HG03066 (cell line): ENCODE data around the gene OR1K1.
"Not testable (repeated sequence)": the region's sequence is repeated elsewhere in the genome, so short reads cannot be mapped to it uniquely, and the experiment has no call there.

ENCODE experiments used
- ATAC-seq: cut with Tn5 transposase; IDR thresholded peaks from one replicate; pipeline ENCODE4 v1.9.1; 2021; ENCODE audit warnings: low read depth; ENCODE audit not compliant: unreplicated experiment

OR1K1 gene, protein sequence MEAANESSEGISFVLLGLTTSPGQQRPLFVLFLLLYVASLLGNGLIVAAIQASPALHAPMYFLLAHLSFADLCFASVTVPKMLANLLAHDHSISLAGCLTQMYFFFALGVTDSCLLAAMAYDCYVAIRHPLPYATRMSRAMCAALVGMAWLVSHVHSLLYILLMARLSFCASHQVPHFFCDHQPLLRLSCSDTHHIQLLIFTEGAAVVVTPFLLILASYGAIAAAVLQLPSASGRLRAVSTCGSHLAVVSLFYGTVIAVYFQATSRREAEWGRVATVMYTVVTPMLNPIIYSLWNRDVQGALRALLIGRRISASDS

DNA sequence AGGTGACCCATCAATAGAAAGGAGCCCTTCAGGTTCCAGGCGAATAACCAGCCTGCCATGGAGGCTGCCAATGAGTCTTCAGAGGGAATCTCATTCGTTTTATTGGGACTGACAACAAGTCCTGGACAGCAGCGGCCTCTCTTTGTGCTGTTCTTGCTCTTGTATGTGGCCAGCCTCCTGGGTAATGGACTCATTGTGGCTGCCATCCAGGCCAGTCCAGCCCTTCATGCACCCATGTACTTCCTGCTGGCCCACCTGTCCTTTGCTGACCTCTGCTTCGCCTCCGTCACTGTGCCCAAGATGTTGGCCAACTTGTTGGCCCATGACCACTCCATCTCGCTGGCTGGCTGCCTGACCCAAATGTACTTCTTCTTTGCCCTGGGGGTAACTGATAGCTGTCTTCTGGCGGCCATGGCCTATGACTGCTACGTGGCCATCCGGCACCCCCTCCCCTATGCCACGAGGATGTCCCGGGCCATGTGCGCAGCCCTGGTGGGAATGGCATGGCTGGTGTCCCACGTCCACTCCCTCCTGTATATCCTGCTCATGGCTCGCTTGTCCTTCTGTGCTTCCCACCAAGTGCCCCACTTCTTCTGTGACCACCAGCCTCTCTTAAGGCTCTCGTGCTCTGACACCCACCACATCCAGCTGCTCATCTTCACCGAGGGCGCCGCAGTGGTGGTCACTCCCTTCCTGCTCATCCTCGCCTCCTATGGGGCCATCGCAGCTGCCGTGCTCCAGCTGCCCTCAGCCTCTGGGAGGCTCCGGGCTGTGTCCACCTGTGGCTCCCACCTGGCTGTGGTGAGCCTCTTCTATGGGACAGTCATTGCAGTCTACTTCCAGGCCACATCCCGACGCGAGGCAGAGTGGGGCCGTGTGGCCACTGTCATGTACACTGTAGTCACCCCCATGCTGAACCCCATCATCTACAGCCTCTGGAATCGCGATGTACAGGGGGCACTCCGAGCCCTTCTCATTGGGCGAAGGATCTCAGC is at the start of gene OR1K1:
Gene OR1K1, plus strand, starts transcription at position 58 of the 995 bp plus-strand sequence. Its CDS starts 0 bp downstream, at position 58.
- ATAC-seq: no peak

GRCh38 chr9:122754825-122755224 is 45.1 kb upstream of the OR1K1 start:
- no peak for ATAC-seq

DNA sequence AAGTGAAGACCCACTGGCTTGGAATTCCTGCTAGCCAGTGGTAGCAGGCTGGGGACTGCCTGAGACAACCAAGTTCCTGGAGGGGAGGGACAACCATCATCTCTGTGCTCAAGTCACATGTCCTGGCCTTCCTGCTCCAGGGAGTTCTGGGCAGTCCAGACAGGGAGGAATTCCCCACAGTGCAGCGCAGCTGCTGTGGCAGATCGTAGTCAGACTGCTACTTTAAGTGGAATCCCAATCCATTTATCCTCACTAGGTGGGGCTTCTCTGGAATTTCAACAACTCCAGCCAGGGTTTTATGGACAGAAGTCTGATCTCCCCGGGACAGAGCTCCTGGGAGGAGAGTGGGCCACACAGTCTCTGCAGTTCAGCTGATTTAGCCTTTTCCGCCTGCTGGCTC is 32.1 kb upstream of the OR1K1 start:
- no peak for ATAC-seq

DNA sequence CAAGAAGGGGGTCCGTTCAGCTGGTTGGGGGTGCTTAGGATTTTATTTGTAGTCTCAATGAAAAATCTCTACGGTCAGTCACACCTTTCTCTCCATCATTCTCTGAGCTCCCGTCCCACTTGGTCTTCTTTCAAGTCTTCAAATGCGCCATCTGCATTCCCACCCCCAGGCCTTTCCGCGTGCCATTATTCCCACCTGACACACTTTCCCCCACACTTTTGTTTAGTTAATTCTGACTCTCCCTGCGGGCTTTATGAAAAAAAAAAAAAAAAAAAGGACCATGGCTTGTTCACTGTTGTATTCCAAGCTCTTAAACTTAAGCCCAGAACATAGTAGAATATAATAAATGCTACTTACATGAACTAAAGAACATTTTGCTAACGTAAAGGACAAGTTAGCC is 22.9 kb upstream of the OR1K1 start:
- no peak for ATAC-seq

DNA sequence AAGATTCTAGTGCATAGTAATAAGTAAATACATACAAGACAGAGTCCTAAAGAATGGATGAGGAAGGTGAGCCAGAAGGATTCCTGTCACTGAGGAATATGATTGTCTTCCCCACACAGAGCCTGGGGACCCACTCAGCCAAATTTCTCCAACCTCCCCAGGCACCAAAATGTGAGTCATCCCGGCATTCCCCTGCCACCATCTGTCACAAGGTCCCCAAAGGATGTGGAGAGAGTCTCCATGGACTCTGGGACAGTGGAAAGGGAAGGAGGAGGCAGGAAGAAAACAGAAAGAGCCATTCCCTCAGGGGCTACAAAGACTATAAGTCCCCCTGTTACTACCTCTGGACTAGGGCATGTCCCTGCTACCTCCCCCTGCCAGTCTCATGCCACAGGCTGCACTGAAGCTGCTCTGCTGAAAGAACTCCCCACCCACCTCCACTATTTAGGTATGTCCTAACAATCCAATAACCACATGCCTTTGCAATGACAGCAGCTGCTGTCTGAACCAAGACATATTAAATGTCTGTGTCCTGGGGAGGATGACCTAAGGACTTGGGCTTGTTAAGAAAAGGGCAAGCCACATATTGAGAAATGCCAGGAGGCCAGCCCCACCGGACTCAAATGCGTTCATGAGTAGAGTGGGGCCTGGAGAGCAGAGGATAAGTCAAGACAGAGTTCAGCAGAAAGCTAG is 21.8 kb upstream of the OR1K1 start:
- no peak for ATAC-seq

DNA sequence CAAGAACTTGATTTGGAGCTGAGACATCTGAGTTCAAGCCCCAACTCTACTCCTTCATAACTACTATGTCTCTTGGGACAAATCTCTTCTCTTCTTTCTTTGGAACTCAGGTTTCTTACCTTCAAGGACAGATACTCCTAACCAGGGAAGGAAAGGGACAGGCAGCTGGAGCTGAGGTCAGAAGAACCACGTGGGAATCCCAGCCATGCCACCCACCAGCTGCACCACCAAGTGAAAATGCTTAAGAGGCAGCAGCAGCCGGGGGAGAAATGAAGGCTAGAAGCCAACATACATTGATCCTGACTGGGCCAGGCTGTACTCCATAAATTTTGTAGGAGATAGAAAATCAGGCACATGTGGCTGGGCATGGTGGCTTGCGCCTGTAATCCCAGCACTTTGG is 20.7 kb upstream of the OR1K1 start:
- ATAC-seq: no peak

DNA sequence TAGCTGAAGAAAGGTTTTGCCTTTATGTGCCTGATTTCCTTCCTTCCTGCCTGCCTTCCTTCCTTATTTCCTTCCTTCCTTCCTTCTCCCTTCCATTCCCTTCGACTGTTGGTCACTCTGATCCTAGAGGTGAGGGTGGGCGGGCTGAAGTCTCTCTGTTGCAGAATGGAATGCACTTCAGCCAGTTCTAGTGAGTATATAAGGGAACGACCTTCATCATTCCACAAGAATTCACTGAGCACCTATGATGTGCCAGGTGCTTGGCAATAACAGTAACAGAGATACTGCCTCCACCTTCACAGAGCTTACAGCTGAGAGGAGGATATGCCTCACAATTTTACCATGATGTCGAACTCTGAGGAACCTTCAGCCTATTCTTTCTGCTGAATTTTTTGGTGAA is 19.9 kb upstream of the OR1K1 start:
- no peak for ATAC-seq

GRCh38 chr9:122781671-122782070 is 18.3 kb upstream of the OR1K1 start:
- no peak for ATAC-seq

DNA sequence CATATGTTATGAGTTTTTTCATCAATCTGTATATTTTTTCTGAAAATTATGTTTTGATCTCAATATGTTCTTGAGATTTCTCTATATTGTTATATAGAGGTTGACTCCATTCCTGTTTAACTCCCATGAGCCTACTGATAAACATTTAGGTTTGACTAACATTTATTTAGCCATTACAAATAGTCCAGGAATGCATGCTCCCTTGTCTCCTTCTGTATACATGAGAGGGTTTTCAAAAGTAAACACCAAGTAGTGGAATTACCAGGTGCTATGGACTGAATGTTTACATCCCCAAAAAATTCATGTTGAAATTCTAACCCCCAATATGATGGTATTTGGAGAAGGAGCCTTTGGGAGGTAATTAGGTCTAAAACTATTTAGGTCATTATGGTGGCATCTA is 14.7 kb upstream of the OR1K1 start:
- no peak for ATAC-seq

GRCh38 chr9:122786338-122786737 is 13.6 kb upstream of the OR1K1 start:
- ATAC-seq: no peak

DNA sequence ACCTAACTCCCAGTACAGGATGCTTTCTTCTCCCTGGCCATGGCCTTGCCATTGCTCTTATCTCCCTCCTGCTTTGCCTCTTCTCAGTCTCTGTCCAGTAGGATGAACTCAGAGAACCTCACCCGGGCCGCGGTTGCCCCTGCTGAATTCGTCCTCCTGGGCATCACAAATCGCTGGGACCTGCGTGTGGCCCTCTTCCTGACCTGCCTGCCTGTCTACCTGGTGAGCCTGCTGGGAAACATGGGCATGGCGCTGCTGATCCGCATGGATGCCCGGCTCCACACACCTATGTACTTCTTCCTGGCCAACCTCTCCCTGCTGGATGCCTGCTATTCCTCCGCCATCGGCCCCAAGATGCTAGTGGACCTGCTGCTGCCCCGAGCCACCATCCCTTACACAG is 11.1 kb upstream of the OR1K1 start, which contains the start of gene OR5C1:
Gene OR5C1, plus strand, starts transcription at position 103 of the 400 bp plus-strand sequence. Its CDS starts 0 bp downstream, at position 103.
- ATAC-seq: no peak

DNA sequence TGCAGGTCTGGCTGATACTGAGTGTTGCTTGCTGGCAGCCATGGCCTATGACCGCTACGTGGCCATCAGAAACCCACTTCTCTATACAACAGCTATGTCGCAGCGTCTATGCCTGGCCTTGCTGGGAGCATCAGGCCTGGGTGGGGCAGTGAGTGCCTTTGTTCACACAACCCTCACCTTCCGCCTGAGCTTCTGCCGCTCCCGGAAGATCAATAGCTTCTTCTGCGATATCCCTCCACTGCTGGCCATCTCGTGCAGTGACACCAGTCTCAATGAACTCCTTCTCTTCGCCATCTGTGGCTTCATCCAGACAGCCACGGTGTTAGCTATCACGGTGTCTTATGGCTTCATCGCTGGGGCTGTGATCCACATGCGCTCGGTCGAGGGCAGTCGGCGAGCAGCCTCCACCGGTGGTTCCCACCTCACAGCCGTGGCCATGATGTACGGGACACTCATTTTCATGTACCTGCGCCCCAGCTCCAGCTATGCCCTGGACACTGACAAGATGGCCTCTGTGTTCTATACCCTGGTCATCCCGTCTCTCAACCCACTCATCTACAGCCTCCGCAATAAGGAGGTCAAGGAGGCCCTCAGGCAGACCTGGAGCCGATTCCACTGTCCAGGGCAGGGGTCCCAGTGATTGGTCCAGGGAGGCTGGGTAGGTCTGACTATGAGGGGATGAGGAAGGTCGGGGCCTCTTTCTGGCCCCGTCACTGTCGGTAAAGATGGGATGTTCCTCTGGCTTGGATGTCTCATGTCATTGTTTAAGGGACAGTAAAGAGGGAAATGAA is 10.5 kb upstream of the OR1K1 start:
- no peak for ATAC-seq

DNA sequence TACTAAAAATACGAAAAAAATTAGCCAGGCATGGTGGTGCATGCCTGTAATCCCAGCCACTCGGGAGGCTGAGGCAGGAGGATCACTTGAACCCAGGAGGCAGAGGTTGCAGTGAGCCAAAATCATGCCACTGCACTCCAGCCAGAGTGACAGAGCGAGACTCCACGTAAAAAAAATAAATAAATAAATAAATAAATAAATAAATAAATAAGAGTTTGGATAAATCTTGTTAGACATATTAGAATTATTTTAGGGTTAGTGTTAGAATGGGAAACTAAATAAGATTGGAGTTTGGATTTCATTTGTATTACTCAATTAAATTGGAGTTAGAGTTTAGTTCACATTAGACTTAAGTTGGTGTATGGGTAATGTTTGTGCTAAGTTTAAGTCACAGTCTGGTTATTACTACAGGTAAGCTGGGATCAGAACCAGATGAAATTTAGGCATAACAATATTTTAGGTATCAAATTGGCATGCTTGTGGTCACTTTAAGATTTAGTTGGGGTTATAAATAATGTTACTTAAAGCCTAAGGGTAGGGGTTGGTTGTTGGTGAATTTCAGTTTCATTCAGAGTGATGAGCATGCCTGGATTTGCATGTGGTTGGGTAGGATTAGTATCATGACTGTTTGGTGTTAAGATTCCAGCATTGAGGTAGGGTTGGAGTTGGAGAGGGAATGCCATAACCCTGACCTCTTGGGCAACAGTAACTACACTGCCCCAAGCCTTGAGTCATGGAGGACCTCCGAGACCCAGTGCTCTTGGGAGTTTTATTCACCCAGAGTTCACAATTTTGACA is 7.9 kb upstream of the OR1K1 start:
- no peak for ATAC-seq

GRCh38 chr9:122797316-122798063 is 2.4 kb upstream of the OR1K1 start:
- no peak for ATAC-seq

- ATAC-seq: no peak
Measured at GRCh38 chr9:122806661-122807060, 6.7 kb downstream of the OR1K1 start.

GRCh38 chr9:122807271-122807900 is 7.5 kb downstream of the OR1K1 start:
- ATAC-seq: no peak

DNA sequence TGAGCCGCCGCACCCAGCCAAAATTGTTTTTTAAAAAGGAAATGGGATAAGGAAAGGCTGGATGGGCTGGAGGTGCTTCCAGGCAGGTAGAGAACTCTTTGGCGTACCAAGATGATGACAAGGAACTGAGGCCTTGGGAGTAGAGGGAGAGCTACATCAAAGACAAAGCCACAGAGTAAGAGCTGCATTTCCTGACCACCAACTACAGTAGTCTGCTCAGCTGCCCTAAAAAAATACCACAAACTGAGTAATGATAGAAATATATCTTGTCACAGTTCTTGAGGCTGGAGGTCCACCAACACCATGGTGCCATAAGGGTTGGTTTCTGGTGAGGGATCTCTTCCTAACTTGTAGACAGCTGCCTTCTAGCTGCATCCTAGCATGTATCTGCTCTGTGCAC is 8.2 kb downstream of the OR1K1 start:
- ATAC-seq: no peak

DNA sequence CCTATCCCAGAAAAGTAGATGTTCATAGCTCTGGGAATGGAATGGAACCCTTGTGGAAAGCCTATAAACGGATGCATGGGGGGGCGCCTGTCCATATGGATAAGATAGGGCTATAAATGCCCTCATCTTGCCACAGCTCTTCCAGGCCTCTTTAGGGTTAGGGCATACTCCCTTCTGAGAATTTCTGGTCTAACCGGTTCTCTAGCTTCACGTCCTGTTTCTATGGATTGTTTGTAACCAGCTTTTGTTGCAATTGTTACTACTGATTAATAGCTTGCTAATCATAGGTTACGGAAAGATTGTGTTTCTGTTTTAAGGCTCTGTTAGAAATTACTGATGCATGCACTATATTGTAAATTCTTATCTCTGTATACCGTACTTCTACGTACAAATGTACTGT is 9.3 kb downstream of the OR1K1 start:
- ATAC-seq: not testable (repeated sequence)
